ENCODE data around the gene LRCH4.
"Not testable (repeated sequence)": the region's sequence is repeated elsewhere in the genome, so short reads cannot be mapped to it uniquely, and the experiment has no call there.

LRCH4 gene

GRCh38 chr7:100544967-100545359, 41.0 kb downstream of the LRCH4 start:
- DNase-seq = peak in 1 of 14 donors; percentile 48

- DNase-seq = no peak
Observed at GRCh38 chr7:100544386-100544785, 41.5 kb downstream of the LRCH4 start.

- DNase-seq = no peak
Observed at GRCh38 chr7:100543586-100543985, 42.3 kb downstream of the LRCH4 start.

- DNase-seq = not testable (repeated sequence)
Observed at GRCh38 chr7:100541309-100541708, 44.6 kb downstream of the LRCH4 start.

- DNase-seq = no peak
Observed at GRCh38 chr7:100540073-100540723, 45.7 kb downstream of the LRCH4 start.

GRCh38 chr7:100539436-100540006, 46.4 kb downstream of the LRCH4 start:
- no peak for DNase-seq

GRCh38 chr7:100538654-100539435, 47.1 kb downstream of the LRCH4 start, which contains the start of gene AGFG2:
Gene AGFG2, plus strand, starts transcription at chr7:100539203. Its CDS starts 144 bp downstream, at chr7:100539347.
- peak; percentile 97 to 100 (median 100) for DNase-seq

- DNase-seq = no peak
Observed at GRCh38 chr7:100538348-100538653, 47.6 kb downstream of the LRCH4 start.

GRCh38 chr7:100536695-100537094, 49.2 kb downstream of the LRCH4 start:
- DNase-seq = not testable (repeated sequence)

- not testable (repeated sequence) for DNase-seq
Observed at GRCh38 chr7:100535982-100536381, 49.9 kb downstream of the LRCH4 start.

GRCh38 chr7:100532165-100533022, 53.5 kb downstream of the LRCH4 start:
- DNase-seq = no peak

GRCh38 chr7:100528108-100528866, 57.6 kb downstream of the LRCH4 start:
- not testable (repeated sequence) for DNase-seq

Data from C1 segment of cervical spinal cord (tissue), 14 donors.